Brain microvascular endothelial cell (primary cell): Measurements from ENCODE around the gene CTXND2.
"Not testable (repeated sequence)": the region's sequence is repeated elsewhere in the genome, so short reads cannot be mapped to it uniquely, and the experiment has no call there.

Source experiments
- DNase-seq: peaks from one replicate; pipeline ENCODE4 v3.0.0-alpha.2; 2020
- H3K27ac ChIP-seq: fragments of 250-450 bp; sonication (Bioruptor Pico); 2 replicates; pipeline ENCODE4 v1.5.1; 2020; ENCODE audit warnings: mild to moderate bottlenecking, moderate library complexity
- H3K27me3 ChIP-seq: fragments of 250-450 bp; sonication (Bioruptor Pico); replicated peaks from 2 replicates; pipeline ENCODE4 v1.5.1; 2020; ENCODE audit warnings: mild to moderate bottlenecking
- H3K36me3 ChIP-seq: fragments of 250-450 bp; sonication (Bioruptor Pico); replicated peaks from 2 replicates; pipeline ENCODE4 v1.5.1; 2020; ENCODE audit warnings: mild to moderate bottlenecking
- H3K4me3 ChIP-seq: 2 replicates; pipeline ENCODE4 v1.5.1; 2011; ENCODE audit warnings: low read depth, mild to moderate bottlenecking, control low read depth, low read length, moderate library complexity
- in situ Hi-C: cut with HindIII; loops from 2 replicates; pipeline ENCODE4 v1.10.0; 2017; ENCODE audit warnings: low sequenced_read_pairs, low pct_ligation_motif_present
- TF ChIP-seq, protein P1 (sequence below): IDR thresholded peaks from 2 replicates; pipeline ENCODE4 v1.5.1; 2011; ENCODE audit warnings: low read depth, mild to moderate bottlenecking, moderate library complexity, low read length, control low read depth, inconsistent platforms; ENCODE audit errors: missing control alignments

CTXND2 gene

DNA sequence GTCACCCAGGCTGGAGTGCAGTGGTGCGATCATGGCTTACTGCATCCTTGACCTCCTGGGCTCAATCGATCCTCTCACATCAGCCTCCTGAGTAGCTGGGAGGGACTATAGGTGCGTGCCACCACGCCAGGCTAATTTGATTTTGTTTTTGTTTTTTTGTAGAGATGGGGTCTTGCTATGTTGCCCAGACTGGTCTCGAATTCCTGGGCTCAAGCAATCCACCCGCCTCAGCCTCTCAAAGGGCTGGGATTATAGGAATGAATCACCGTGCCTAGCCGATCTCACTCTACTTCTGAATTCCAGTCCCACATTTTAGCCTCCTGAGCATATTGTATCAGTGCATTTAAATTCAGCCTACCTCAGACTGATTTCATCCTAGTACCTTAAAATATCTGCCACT, 1.8 kb downstream of the CTXND2 start:
- Histone ChIP-seq H3K36me3 (no peaks in the 10 kb centered on the region), H3K4me3 (no peak overlapping the region), H3K27ac (no peak overlapping the region), H3K27me3 (no peaks in the 10 kb centered on the region)
- DNase-seq: no peak
- TF ChIP-seq, protein P1, sequence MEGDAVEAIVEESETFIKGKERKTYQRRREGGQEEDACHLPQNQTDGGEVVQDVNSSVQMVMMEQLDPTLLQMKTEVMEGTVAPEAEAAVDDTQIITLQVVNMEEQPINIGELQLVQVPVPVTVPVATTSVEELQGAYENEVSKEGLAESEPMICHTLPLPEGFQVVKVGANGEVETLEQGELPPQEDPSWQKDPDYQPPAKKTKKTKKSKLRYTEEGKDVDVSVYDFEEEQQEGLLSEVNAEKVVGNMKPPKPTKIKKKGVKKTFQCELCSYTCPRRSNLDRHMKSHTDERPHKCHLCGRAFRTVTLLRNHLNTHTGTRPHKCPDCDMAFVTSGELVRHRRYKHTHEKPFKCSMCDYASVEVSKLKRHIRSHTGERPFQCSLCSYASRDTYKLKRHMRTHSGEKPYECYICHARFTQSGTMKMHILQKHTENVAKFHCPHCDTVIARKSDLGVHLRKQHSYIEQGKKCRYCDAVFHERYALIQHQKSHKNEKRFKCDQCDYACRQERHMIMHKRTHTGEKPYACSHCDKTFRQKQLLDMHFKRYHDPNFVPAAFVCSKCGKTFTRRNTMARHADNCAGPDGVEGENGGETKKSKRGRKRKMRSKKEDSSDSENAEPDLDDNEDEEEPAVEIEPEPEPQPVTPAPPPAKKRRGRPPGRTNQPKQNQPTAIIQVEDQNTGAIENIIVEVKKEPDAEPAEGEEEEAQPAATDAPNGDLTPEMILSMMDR: no peak
- in situ Hi-C loops: no loop called here

DNA sequence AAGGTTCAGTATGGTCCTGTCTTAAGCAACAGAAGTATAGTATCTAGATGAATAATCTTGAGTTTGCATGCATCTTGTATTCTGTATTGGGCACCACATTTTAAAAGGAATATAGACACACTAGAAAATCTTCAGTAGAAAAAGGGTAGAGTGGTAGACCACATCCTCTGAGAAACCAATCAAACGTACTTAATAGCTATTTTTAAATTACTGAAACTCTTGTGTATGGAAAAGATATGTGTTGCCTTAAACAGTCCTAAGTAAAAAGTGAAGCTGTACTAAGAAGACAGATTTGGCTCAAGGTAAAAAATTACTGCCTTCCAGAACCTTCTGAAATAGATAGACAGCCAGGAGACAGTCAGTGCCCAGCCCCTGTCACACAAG, 3.1 kb downstream of the CTXND2 start:
- in situ Hi-C loops: no loop called here
- Histone ChIP-seq H3K4me3 (no peak overlapping the region), H3K27ac (no peak overlapping the region), H3K36me3 (no peaks in the 10 kb centered on the region), H3K27me3 (no peaks in the 10 kb centered on the region)
- TF ChIP-seq, protein P1: no peak
- no peak for DNase-seq

DNA sequence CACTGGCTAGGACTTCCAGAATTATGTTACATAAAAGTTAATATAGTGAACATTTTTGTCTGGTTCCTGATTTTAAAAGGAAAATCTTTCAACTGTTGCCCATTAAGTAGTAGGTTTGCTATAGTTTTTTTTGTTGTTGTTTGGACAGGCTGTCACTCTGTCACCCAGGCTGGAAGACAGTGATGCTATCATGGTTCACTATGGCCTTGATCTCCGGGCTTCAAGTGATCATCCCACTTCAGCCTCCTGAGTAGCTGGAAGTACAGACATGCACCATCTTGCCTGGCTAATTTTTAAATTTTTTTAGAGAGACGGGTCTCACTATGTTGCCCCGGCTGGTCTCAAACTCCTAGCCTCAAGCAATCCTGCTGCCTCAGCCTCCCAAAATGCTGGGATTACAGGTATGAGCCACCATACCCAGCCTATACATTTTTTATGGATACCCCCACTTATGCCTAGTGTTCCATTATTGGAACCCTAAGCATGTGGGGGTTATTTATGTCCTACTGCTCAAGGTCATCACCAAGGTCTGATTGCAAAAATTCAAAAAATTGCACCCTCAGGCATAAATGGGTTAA, 6.5 kb downstream of the CTXND2 start:
- Histone ChIP-seq H3K27me3 (no peaks in the 10 kb centered on the region), H3K4me3 (no peak overlapping the region), H3K36me3 (no peaks in the 10 kb centered on the region), H3K27ac (no peak overlapping the region)
- in situ Hi-C loops: no loop called here
- no peak for DNase-seq
- TF ChIP-seq, protein P1: no peak

DNA sequence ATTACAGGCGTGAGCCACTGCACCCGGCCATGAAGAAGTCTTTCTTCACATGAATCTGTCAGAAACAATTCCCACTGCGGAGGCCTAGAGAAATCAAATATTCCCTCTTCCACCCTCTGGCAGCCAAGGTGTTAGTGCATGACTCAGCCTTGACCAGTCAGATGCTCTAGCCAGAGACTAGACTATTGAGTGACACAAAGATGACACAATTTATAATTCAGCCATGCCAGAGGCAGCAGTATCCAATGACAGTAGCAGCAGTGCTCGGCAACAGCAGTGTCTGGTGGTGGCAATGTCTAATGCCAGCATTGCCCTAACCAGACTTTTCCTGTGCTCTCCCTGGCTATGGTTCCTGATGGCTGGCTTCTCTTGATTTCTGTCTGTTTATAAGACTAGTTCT, 8.7 kb downstream of the CTXND2 start:
- TF ChIP-seq, protein P1: no peak
- DNase-seq: peak; percentile 37
- H3K27me3 ChIP-seq: no peaks in the 10 kb centered on the region
- H3K36me3 ChIP-seq: no peaks in the 10 kb centered on the region
- in situ Hi-C loops: no loop called here
- H3K4me3 ChIP-seq: no peak overlapping the region
- no peak overlapping the region for H3K27ac ChIP-seq

DNA sequence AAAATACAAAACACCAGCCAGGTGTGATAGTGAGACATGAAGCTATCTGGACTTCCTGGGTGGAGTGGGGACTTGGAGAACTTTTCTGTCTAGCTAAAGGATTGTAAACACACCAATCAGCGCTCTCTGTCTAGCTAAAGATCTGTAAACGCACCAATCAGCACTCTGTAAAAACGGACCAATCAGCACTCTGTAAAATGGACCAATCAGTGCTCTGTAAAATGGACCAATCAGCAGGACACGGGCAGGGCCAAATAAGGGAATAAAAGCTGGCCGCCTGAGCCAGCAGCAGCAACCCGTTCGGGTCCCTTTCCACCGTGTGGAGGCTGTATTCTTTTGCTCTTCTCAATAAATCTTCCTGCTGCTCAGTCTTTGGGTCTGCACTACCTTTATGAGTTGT, 12.9 kb downstream of the CTXND2 start:
- H3K4me3 ChIP-seq, H3K36me3 ChIP-seq, H3K27me3 ChIP-seq, in situ Hi-C loops, DNase-seq, H3K27ac ChIP-seq: not testable (repeated sequence)

DNA sequence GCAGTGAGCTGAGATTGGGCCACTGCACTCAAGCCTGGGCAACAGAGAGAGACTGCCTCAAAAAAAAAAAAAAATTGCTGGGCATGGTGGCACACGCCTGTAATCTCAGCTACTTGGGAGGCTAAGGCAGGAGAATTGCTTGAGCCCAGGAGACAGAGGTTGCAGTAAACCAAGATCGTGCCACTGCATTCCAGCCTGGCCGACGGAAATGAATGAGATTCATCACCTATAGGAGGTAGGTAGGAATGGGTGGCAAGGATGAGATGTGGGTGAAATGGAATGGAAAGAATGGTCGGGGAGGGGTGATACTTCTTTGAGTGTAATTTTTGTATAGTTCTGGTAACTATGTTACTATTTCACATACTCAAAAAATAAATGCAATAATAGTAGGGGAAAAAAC, 15.4 kb downstream of the CTXND2 start:
- TF ChIP-seq, protein P1: no peak
- no peak overlapping the region for H3K4me3 ChIP-seq
- no peaks in the 10 kb centered on the region for H3K27me3 ChIP-seq
- in situ Hi-C loops: no loop called here
- DNase-seq: no peak
- H3K36me3 ChIP-seq: no peaks in the 10 kb centered on the region
- no peak overlapping the region for H3K27ac ChIP-seq
